CMK (cell line): Measurements from ENCODE around the gene SIX3.

Experiments used
- DNase-seq: peaks from one replicate; pipeline ENCODE4 v3.0.0-alpha.2; 2010; ENCODE audit warnings: low read depth

Gene SIX3

DNA sequence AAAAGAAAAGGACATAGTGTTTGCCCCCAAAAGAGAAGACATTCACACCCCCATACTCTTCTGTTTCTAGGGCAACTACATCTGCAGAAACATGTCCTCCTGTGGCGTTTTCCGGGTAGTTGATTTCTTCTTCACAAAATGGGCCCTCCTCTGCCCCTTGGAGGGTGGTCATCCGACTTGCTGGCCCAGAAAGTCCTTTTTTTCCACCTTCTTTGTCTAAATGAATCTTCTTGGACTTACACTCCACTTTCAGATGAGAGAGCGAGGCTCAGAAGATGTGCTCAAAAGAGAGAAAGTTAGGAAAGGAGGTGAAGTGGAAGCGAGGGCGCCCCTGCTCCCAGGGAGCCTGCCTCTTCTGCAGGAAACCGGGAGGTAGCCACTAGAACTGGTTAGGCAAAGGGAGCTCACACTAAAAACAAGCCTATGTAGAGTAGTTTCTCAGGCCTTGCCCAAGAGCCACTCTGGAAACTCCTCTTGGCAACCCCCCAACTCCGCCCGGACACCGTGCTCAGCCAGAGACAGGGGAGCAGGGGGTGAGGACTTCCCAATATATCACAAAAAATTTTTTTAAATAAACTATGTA is 10.2 kb upstream of the SIX3 start:
- DNase-seq = no peak

DNA sequence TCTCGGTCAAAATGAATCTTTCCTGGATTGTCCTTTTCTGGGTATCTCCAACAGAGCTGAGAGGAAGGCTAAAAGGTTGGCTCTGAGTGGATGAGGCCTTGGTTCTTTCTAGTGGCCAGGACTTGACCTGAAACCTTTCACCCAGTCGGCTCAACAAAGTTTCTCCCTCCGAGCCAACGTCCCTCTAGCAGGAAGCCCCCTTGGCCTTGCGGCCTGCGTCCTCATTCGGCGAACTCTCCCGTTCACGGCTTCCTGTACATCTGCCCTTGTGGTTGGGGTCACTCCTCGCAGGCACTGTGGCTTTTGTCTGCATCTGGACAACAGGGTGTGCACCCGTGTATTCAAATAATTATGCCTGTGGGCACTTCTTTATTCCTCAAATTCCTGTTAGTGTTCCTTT is 9.4 kb upstream of the SIX3 start:
- peak; percentile 50 for DNase-seq

DNA sequence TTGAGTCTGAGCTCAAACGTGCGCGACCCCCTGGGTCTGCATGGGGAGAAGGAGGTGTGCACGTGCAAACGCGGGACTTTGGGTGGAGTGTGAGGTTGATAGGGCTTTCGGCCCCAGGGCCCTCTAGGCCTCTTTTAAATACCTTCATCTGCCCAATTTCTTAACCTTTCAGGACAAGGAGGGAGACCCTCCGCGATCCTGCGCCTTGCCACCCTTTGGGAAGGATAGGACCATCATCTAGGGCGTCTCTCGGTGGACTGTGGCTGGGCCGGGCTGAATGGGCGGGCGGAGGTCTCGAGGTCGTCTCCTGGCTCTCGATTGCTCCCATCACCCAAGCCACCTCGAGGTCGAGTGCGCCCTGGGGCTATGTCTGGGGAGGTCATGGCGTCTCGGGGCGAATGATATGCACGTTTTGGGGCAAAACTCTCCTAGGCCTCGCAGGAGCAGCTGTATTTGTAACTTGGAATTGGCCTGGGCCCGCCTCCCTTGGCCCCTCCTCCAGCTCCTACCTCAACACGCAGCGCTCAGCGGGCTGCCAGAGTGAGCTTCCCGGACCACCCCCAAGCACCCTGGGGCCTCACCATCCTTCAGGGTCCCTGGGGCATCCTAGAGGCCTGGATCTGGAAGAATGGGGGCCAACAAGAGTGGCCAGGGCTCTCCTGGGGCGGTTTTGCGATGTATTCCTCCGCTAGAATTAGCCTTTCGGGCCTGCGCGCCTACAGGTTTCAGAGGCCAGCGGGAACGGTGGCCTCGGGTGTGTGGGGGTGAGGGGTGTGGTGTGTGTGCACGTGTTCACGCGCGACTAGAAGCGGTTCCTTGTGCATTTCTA is 8.7 kb upstream of the SIX3 start:
- no peak for DNase-seq

DNA sequence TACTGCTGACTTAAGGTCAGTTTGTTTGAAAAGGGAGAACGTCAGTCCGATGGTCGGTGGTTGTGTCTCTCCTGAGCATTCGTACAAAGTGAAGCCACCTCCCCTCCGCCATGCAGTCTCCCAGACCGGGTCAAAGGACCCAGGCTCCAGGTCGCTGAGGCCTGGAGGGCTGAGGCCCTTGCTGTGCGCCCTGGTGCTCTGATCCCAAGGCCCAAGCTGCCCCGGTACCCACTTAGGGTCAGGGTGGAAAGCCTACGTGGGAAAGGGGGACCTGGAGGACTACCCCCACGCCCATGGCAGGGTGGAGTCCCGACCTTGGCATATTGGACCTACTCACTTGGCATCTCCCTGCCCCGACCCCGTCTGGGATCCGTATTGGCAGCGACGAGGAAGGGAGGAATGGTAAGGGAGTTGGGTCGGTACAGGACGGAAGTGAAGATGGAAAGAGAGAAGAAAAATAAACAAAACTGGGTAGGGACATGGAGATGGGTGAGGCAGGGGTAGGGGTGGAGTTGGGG is 8.0 kb upstream of the SIX3 start:
- no peak for DNase-seq

DNA sequence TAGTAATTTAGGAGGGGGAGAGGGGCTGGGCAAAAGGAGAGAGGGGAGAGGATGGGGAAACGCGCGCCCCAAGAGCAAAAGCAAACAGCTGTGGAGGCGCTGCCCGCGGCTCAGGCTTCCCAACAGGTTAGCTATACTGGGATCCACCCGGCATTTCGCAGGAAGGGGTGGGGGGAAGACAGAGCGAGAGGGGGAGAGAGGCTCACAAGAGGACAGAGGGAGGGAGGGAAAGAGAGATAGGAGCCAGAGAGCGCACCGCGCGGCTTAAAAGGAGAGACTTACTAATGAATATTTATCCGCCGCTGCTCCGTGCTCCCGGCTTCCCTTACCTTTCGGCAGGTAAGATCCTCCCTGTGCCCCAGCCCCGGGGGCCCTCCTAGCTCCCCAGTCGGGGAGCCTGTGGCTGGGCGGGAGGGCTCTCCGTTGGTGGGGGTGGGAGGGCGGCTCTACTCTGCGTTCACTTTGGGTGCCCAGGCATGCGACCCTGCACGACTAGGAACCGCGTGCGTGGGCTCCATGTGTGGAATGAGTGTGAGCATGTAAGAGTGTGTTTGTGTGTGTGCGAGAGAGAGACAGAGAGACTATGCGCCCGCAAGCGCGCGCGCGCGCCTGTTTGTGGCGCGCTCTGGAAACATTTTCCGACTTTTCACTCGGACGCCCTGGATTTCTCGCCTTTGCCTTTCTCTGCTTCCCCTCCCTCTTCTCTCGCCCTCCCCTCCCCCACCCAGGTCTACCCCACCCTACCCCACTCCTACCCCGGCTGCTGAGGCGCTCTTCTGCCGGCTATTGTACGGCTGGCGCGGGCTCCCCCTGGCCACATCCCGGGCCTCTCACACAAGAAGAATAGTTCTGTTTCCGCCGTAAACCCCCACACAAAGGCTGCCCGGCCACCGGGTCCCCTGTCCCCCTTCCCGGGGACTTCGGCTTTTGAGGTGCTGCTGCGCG is 7.2 kb upstream of the SIX3 start:
- no peak for DNase-seq

GRCh38 chr2:44934983-44935728 is 6.3 kb upstream of the SIX3 start:
- no peak for DNase-seq

DNA sequence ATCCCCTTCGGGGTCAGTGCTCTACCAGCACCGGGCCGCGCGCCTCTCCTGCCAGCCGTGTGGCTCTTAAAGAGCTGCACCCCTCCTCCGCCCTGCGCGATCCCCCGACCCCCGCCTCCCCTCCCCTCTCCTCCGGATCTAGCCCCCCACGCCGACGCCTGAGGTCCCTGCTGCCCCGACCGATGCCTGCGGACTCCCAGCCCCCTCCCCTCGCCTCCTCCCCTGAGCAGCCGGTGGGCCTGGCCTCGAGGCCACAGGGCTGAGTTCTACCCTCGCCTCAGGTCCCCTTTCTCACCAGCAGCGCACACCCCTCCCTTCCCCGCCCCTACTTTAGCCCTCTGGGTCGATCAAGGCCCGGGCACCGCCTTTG is 5.8 kb upstream of the SIX3 start:
- DNase-seq = no peak

- DNase-seq = no peak
Measured at GRCh38 chr2:44936275-44936674, 5.2 kb upstream of the SIX3 start.

DNA sequence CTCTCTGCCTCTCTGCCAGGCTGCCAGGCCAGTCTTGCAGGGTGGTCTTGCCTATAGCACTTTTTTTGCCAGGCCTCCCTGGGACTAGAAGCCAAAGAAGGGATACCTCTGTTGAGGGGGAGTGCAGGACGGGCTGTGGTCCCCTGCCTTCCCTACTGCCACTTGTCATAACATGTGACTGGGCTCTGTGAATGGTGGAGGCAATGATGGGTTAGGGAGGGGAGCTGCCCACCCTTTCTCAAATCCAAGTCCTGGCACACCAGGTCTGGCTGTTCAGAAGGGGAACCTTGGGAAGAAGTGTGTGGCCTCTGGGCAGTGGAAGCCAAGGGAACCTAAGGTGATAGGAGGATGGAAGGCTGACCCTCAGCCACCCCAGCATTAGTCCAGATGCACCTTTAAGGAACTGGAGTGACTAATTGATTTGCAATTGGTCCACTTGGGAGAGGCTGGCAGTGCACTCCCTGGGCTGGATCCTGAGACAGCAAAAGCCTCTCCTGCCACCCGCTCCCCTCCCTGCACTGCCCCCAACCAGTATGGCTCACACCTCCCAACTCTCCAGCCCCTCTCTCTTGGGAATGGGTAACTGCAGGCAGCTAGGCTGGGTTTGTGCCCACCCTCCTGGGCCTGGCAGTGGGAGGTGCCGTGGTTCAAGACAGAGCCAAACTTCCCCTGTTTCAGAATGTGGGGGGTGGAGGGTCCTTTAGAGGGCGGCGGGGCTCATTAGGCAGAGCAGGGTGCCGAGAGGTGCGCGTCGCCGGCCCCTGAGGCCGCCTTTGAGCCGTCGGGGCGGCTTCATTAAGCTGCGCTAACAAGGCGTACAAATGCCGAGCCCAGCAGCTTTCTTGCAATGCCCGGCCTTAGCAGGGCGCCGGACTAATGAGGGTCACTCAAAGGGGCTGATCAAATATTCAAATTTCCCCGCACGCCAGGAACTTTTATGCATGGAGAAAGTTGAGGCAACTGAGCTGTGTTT is 4.5 kb upstream of the SIX3 start:
- DNase-seq = no peak

DNA sequence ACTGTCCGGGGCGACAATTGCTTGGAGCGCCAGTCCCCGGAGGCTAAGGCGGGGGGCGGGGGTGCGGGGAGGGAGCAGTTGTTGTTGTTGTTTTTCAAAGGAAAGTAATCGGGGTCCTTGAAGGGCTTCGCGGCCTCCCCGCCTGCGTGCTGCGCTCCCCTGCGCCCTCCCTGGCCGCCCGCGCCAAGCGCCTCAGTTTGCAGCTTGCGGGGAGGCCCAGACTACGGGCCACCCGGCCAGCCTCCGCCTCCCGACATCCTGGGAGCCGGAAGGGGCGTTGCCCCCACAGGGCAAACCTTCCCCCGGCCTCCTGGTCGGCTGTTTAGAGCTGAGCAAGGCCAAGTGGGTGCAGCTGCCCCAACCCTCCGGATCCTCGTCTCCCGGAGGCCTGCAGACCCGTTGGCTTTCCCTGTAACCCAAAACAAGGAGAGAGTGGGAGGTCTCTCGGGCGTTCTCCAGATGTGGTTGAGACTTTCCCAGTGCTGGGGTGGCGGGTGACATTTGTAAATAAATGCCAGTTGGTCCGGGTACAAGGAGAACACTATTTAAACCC is 3.7 kb upstream of the SIX3 start:
- DNase-seq = no peak

GRCh38 chr2:44938287-44939105 is 3.0 kb upstream of the SIX3 start:
- no peak for DNase-seq

DNA sequence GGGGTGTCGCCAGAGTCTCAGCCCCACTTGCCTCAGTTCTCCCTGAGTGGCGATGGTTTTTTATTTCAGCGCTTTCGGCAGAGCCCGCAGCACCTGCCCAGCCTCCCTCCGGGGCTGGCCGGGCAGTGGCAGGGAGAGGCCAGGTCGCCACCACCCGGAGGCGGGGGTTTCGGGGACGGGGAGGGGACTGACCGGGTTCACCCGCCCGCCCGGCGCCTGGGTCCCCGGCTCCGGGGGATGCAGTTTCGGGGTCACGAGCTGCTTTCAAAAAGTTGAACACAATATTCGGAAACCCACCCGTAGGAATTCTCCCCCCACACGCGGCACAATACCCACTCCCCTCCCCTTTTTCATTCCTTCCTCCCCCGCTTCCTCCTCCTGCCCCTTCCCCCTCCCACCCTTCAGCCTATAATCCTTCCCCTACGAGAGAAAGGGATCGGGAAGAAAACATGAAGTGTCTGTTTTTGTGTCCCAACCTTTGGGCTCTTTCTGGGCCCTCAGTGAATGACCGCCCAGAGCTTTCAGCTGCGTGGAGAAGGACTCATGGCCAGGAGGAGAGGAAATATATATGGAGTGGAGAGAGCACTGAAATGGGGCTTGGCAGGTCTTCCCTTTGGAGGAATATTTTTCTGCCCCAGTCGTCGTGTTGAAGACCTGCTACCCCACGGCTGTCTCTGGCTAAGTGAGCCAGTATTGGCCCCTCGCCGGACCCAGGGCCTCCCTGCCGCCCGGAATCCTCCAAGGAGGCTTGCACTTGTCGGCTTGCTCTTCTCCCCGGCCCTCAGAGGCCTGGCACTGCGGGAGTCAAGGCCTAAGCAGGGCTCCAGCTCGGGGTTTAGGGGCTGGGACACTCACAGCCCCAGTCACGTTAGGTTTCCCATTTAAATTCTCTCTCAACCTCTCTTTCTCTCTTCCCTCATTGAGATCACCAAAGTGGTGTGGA is 2.1 kb upstream of the SIX3 start:
- DNase-seq = no peak

DNA sequence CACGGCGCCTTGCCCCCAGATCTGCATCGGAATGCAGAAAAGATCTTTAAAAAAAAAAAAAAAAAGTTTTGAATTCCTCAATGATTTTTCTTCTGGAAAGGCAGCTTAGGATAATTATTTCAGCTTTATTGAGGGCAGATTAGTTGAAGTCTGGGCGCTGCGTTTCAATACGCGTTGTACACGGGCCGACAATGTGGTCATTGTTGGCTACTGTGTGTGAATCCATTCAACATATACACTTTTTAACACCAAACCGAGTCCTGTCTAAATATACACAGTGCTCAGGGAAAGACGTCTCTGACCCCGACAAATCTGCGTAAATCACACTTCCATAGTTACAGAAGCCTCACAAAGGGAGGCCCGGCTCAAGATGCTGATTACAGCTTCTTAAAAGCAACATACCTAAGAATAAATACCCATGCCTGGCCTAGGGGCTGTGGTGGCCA is 1.4 kb upstream of the SIX3 start:
- DNase-seq = no peak

DNA sequence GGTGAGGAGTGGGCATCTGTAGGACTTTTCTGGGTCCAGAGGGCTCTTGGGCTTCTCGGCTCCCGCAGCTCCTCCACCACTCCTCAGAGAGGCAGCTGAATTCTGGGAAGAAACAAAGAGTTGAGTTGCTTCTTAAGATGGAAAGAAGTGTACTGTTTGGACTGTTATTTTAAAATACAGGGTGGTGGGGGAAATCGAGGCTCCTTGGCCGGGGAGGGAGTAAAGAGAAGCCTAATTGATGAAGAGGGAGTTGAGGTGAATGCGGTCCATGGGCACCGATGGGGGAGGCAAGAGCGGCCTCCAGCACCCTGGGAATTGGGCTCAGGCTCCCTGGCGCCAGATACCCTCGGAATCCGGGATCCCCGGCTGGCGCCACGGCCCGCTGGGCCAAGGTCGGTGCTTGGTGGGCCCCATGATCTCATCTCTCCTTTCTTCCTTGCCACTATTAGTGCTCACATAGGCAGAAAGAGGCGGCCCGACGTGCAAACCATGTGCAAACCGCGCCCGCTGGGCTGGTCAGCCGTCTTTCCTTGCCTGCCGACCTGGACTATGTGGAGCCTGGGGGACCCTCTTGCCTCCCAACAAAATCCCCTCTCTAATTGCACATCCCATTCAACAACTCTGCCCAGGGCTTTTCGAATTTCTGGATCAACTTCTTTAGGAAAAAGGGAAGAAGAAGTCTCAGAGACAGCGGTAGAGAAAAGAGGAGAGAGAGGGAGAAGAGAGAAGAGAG is 604 bp upstream of the SIX3 start:
- no peak for DNase-seq

DNA sequence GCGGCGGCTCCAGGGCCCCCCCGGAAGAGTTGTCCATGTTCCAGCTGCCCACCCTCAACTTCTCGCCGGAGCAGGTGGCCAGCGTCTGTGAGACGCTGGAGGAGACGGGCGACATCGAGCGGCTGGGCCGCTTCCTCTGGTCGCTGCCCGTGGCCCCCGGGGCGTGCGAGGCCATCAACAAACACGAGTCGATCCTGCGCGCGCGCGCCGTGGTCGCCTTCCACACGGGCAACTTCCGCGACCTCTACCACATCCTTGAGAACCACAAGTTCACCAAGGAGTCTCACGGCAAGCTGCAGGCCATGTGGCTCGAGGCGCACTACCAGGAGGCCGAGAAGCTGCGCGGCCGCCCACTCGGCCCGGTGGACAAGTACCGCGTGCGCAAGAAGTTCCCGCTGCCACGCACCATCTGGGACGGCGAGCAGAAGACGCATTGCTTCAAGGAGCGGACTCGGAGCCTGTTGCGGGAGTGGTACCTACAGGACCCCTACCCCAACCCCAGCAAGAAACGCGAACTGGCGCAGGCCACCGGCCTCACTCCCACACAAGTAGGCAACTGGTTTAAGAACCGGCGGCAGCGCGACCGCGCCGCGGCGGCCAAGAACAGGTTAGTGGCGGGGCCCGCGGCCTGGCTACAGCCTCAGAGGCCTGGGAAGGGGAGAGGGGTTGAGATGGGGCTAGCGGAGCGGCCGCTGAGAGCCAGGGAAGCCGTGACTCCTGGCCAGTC is 965 bp downstream of the SIX3 start:
- DNase-seq = no peak

- DNase-seq = no peak
Measured at GRCh38 chr2:44943031-44943692, 1.7 kb downstream of the SIX3 start.
